SK-N-SH treated with all-trans-retinoic acid at 6 μM for 48 hours (cell line): ENCODE data around the gene ANK2.

Experiments used
- ATAC-seq: fragments of 200-7000 bp; cut with Tn5 transposase; 3 replicates; pipeline ENCODE4 v1.9.1; 2020; ENCODE audit warnings: mild to moderate bottlenecking, moderate library complexity
- ARNTL ChIP-seq: fragments of 450-650 bp; formaldehyde crosslinking; IDR thresholded peaks from 2 replicates; pipeline ENCODE4 v1.5.0; 2020; ENCODE audit warnings: low read depth, mild to moderate bottlenecking, moderate library complexity, borderline replicate concordance
- BACH2 ChIP-seq: fragments of 250-450 bp; sonication (Bioruptor Pico); IDR thresholded peaks from 2 replicates; pipeline ENCODE4 v1.9.0; 2021; ENCODE audit warnings: mild to moderate bottlenecking, borderline replicate concordance
- CREB5 ChIP-seq: fragments of 250-450 bp; sonication (Bioruptor Pico); IDR thresholded peaks from 2 replicates; pipeline ENCODE4 v1.5.1; 2020; ENCODE audit warnings: low read depth, mild to moderate bottlenecking, moderate library complexity
- CSDC2 ChIP-seq: fragments of 250-450 bp; sonication (Bioruptor Pico); IDR thresholded peaks from 2 replicates; pipeline ENCODE4 v1.5.0; 2020; ENCODE audit warnings: mild to moderate bottlenecking, moderate library complexity
- CSRNP3 ChIP-seq: fragments of 250-450 bp; sonication (Bioruptor Pico); IDR thresholded peaks from 2 replicates; pipeline ENCODE4 v1.5.1; 2021; ENCODE audit warnings: mild to moderate bottlenecking, moderate library complexity
- ESRRG ChIP-seq: fragments of 250-450 bp; sonication (Bioruptor Pico); IDR thresholded peaks from 2 replicates; pipeline ENCODE4 v1.6.1; 2021; ENCODE audit warnings: mild to moderate bottlenecking
- ISL1 ChIP-seq: fragments of 250-450 bp; sonication (Bioruptor Pico); IDR thresholded peaks from 2 replicates; pipeline ENCODE4 v2.1.2; 2022; ENCODE audit warnings: mild to moderate bottlenecking, moderate library complexity
- OSR1 ChIP-seq: fragments of 250-450 bp; sonication (Bioruptor Pico); IDR thresholded peaks from 2 replicates; pipeline ENCODE4 v1.8.0; 2022; ENCODE audit warnings: moderate library complexity, mild to moderate bottlenecking, inconsistent platforms
- PATZ1 ChIP-seq: fragments of 250-450 bp; sonication (Bioruptor Pico); IDR thresholded peaks from 2 replicates; pipeline ENCODE4 v1.8.0; 2020; ENCODE audit warnings: mild to moderate bottlenecking, moderate library complexity, borderline replicate concordance
- POU6F1 ChIP-seq: fragments of 250-450 bp; sonication (Bioruptor Pico); IDR thresholded peaks from 2 replicates; pipeline ENCODE4 v1.8.0; 2021; ENCODE audit warnings: low read depth, mild to moderate bottlenecking, moderate library complexity, borderline replicate concordance
- RARB ChIP-seq: fragments of 250-450 bp; sonication (Bioruptor Pico); IDR thresholded peaks from 2 replicates; pipeline ENCODE4 v1.8.0; 2021; ENCODE audit warnings: mild to moderate bottlenecking, moderate library complexity
- SNAI2 ChIP-seq: fragments of 250-450 bp; sonication (Bioruptor Pico); IDR thresholded peaks from 2 replicates; pipeline ENCODE4 v1.5.0; 2020; ENCODE audit warnings: mild to moderate bottlenecking, moderate library complexity
- TCF4 ChIP-seq: fragments of 250-450 bp; sonication (Bioruptor Pico); IDR thresholded peaks from 2 replicates; pipeline ENCODE4 v1.8.0; 2021; ENCODE audit warnings: mild to moderate bottlenecking, moderate library complexity, borderline replicate concordance
- TOX ChIP-seq: fragments of 250-450 bp; sonication (Bioruptor Pico); IDR thresholded peaks from 2 replicates; pipeline ENCODE4 v1.8.0; 2021; ENCODE audit warnings: mild to moderate bottlenecking, moderate library complexity, borderline replicate concordance
- TSHZ2 ChIP-seq: fragments of 250-450 bp; sonication (Bioruptor Pico); IDR thresholded peaks from 2 replicates; pipeline ENCODE4 v1.5.0; 2020; ENCODE audit warnings: mild to moderate bottlenecking, moderate library complexity
- ZC3H10 ChIP-seq: fragments of 250-450 bp; sonication (Bioruptor Pico); IDR thresholded peaks from 2 replicates; pipeline ENCODE4 v1.5.1; 2021; ENCODE audit warnings: mild to moderate bottlenecking, moderate library complexity
- ZFP3 ChIP-seq: fragments of 250-450 bp; sonication (Bioruptor Pico); IDR thresholded peaks from 2 replicates; pipeline ENCODE4 v1.5.0; 2020; ENCODE audit warnings: mild to moderate bottlenecking, moderate library complexity
- ZNF565 ChIP-seq: fragments of 450-650 bp; formaldehyde crosslinking; conservative IDR thresholded peaks from 2 replicates; pipeline ENCODE4 v1.5.0; 2020; ENCODE audit warnings: low read depth, mild to moderate bottlenecking, moderate library complexity
- ZNF70 ChIP-seq: fragments of 450-650 bp; formaldehyde crosslinking; IDR thresholded peaks from 2 replicates; pipeline ENCODE4 v1.5.0; 2020; ENCODE audit warnings: mild to moderate bottlenecking, moderate library complexity
- ZNF8 ChIP-seq: fragments of 450-650 bp; formaldehyde crosslinking; IDR thresholded peaks from 2 replicates; pipeline ENCODE4 v1.5.0; 2020; ENCODE audit warnings: mild to moderate bottlenecking, moderate library complexity

Gene ANK2

GRCh38 chr4:113222471-113222870 is 173.0 kb downstream of the ANK2 start:
- ATAC-seq = peak; percentile 51; the same call in 2 of the 3 replicates
- TF ChIP-seq RARB (CRISPR knock-in tag) (no peak), SNAI2 (CRISPR knock-in tag) (no peak), CSRNP3 (no peak), ZNF8 (CRISPR knock-in tag) (no peak), TCF4 (CRISPR knock-in tag) (no peak), ZC3H10 (CRISPR knock-in tag) (no peak), CREB5 (CRISPR knock-in tag) (no peak), ESRRG (CRISPR knock-in tag) (no peak)

- no peak for ATAC-seq
- TF ChIP-seq TOX (CRISPR knock-in tag) (no peak), ISL1 (CRISPR knock-in tag) (no peak), ZNF565 (CRISPR knock-in tag) (no peak), ZFP3 (CRISPR knock-in tag) (no peak), SNAI2 (CRISPR knock-in tag) (no peak)
- TF ChIP-seq, all 23 proteins: peak for 0
These were observed 173.5 kb downstream of the ANK2 start for GRCh38 chr4:113223001-113223400.

GRCh38 chr4:113232194-113232593 is 182.7 kb downstream of the ANK2 start:
- TF ChIP-seq CSDC2 (no peak), ZNF70 (CRISPR knock-in tag) (no peak), ZNF8 (CRISPR knock-in tag) (no peak), ZFP3 (CRISPR knock-in tag) (no peak), PATZ1 (CRISPR knock-in tag) (no peak), ISL1 (CRISPR knock-in tag) (no peak), ARNTL (CRISPR knock-in tag) (no peak), SNAI2 (CRISPR knock-in tag) (no peak), OSR1 (CRISPR knock-in tag) (no peak), POU6F1 (CRISPR knock-in tag) (no peak), ZC3H10 (CRISPR knock-in tag) (no peak), ZNF565 (CRISPR knock-in tag) (no peak)
- peak; percentile 63 for ATAC-seq

- ATAC-seq = no peak
- TF ChIP-seq ESRRG (CRISPR knock-in tag) (no peak), ZNF565 (CRISPR knock-in tag) (no peak), BACH2 (CRISPR knock-in tag) (no peak), ISL1 (CRISPR knock-in tag) (no peak), ZC3H10 (CRISPR knock-in tag) (no peak), ZNF8 (CRISPR knock-in tag) (no peak), SNAI2 (CRISPR knock-in tag) (no peak), OSR1 (CRISPR knock-in tag) (no peak), CSRNP3 (no peak), TSHZ2 (no peak), ARNTL (CRISPR knock-in tag) (no peak)
These were observed 187.5 kb downstream of the ANK2 start for GRCh38 chr4:113236916-113237315.
